Upper lobe of left lung (tissue), 4 donors: ENCODE measurements around the gene VDR.
A peak's percentile ranks its signal among the peaks of the same experiment; 100 is the strongest.

ENCODE experiments used
- EP300 ChIP-seq, 4 donors: sonication (generic); formaldehyde crosslinking; IDR thresholded peaks; one replicate each; pipeline ENCODE4 v1.5.1; 2017; ENCODE audit warnings: antibody characterized with exemption in 4 of 4, control low read depth in 2 of 4
- POLR2A ChIP-seq, 4 donors: fragments of 450-650 bp; IDR thresholded peaks; one replicate each; pipeline ENCODE4 v1.5.1; 2016 to 2017; ENCODE audit warnings: antibody characterized with exemption in 4 of 4, mild to moderate bottlenecking in 2 of 4
- TF ChIP-seq, protein P1 (sequence below), 6 experiments: fragments of 450-650 bp in 4 of 6; fragments of 200-600 bp in 2 of 6; sonication (generic) in 2 of 6; IDR thresholded peaks; one replicate each; pipeline ENCODE4 v1.5.1; 2016 to 2019; ENCODE audit warnings: antibody characterized with exemption in 6 of 6

DNA sequence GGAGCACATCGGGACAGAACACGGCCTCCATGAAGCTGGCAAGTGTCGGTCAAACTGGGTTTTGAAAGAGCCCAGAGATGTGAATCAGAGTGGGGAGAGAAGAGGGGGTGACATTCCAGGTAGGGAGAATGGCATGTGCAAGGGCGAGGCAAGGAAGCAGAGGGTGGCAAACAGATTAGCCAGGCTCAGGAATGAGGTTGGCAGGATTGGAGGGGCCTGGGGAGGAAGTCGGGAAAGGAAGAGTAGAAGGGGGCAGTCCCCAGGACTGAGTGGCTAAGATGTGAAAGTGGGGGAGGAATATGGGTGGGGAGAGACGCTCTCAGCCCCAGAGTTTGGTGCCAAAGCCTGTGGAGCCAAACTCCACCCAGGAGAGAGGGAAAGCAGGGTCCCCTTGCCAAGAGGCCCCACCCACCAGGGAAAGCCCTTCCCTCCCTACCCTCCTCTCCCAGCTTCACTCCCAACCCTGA, 79.6 kb downstream of the VDR start:
- TF ChIP-seq, protein P1, sequence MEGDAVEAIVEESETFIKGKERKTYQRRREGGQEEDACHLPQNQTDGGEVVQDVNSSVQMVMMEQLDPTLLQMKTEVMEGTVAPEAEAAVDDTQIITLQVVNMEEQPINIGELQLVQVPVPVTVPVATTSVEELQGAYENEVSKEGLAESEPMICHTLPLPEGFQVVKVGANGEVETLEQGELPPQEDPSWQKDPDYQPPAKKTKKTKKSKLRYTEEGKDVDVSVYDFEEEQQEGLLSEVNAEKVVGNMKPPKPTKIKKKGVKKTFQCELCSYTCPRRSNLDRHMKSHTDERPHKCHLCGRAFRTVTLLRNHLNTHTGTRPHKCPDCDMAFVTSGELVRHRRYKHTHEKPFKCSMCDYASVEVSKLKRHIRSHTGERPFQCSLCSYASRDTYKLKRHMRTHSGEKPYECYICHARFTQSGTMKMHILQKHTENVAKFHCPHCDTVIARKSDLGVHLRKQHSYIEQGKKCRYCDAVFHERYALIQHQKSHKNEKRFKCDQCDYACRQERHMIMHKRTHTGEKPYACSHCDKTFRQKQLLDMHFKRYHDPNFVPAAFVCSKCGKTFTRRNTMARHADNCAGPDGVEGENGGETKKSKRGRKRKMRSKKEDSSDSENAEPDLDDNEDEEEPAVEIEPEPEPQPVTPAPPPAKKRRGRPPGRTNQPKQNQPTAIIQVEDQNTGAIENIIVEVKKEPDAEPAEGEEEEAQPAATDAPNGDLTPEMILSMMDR (IDR thresholded peaks at IDR 0.05), result no peak
- peak in 1 of 4 donors; percentile 20 for TF ChIP-seq POLR2A (IDR thresholded peaks at IDR 0.05)
- TF ChIP-seq EP300 (IDR thresholded peaks at IDR 0.05), result peak in 1 of 4 donors; percentile 57
